ENCODE data around the gene KRT83.
"Not testable (repeated sequence)": the region's sequence is repeated elsewhere in the genome, so short reads cannot be mapped to it uniquely, and the experiment has no call there.

DNA sequence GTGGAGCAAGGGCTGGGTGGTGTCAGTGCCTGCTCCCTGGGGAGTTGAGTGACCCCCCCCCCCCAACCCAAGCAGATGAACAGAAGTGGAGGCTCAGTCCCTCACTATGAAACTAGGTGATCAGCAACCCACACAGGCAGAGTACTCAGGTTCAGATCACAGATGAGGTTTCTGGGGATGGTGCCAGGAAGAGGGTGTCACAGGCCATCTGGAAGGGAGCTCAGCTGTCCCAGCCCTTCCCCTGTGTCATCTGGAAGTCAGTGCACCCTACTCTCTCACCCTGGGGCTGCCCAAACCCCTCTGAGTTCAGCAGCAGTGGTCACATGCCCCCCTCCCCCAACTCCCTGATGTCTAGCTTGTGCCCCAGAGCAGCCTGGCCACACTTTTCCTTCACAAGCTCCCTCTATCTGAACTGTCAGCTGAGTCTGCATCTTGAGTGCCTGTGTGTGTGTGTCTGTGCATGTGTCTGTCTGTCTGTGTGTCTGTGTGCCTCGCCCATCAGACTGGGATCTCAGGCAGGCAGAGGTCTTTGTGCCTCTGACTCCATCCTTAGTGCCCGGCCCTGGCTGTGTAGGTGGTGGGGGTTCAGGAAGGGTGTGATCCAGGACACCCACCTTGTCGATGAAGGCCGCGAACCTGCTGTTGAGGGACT is 30.6 kb downstream of the KRT83 start:
- not testable (repeated sequence) for TF ChIP-seq POLR2A, POU2F2 (IDR thresholded peaks at IDR 0.05; ENCODE audit: low read depth, low read length)

Measured in GM12891 (cell line).